Measurements from ENCODE around the gene MOB1B. TPM values are rescaled to one million over a fixed set of nuclear protein-coding genes. Genes with fewer than 3 reads are reported as not detected.
"Not testable (repeated sequence)": the region's sequence is repeated elsewhere in the genome, so short reads cannot be mapped to it uniquely, and the experiment has no call there.

MOB1B gene
- 10 to 100 TPM; 20.3 to 20.5 TPM for total RNA-seq

DNA sequence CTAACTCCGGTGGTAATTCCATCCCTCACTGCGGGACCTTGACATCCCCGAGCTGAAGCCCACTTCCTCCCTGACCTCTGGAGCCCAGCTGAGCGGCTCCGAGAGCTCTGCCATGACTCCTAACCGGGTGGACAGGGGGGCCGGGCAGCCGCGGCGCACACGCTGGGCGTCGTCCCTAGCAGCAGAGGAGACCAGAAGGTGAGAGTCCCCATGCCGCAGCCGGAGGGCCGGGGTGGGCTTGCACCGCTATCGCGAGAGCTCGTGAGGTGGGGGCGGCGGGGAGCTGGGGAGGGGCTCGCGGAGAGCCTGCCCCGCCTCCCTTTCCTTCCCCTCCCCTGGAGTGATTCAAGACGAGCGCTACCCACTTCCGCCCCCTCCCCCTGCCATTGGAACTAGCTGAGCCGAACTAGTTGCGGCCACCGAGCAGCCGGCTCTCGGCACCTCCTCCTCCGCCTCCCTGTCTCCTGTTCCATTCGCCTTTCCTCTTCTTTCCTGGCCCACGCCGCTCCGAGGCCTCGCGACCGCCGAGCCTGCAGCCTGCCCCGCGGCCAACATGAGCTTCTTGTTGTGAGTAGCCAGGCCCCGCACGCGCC lies at the start of gene MOB1B:
MOB1B (plus strand) TSS at position 386 of the 593 bp plus-strand sequence; CDS start at position 554, 168 bp downstream.
- POLR2A ChIA-PET = interaction anchor here (0.6 to 1.8 kb wide), 6 partner anchors 9 to 197 kb away, joined by 3 to 13 read pairs (median 4); partner anchors contain the start of genes DCK and GRSF1
- CTCF ChIA-PET = interaction anchor here (1.0 to 1.7 kb wide), 4 partner anchors 63 to 287 kb away, joined by 3 to 4 read pairs (median 4); partner anchors contain the start of gene GRSF1

DNA sequence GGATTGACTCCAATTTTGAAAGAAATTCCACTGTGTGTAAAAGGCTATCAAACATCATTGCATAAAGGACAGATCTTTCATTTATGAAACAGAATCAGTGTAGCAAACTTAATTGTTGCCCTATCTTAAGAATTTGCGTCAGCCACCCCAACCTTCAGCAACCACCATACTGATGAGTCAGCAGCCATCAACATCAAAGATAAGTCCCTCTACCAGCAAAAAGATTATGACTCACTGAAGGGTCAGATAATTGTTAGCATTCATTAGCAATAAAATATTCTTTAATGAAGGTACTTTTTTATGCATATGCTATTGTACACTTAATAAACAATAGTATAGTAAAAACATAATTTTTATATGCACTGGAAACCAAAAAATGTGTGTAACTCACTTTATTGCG lies 46.7 kb upstream of the MOB1B start:
- ChIA-PET POLR2A (no interaction called here), CTCF (no interaction called here)

DNA sequence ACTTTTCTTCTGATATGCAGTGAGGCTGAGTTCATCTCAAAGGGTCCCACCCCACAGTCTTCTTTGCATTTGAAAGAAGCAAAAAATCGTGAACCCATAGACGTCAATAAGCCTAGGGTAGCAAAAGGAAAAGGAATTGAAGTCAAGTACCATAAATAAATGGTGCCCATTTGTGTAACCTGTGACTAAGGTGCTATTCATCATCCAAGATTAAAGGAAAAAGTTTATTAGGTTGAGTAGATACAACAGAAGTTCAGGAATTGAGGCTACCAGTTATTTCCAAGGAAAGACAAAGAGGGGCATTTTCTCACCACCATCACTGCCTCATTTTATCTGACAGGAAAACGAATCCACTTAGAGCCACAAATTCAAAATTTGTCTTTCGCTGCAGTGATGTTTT lies 43.7 kb upstream of the MOB1B start:
- ChIA-PET CTCF (no interaction called here), POLR2A (interaction anchor here (0.6 kb wide), 1 partner anchor 11 kb away, joined by 5 read pairs; no protein-coding TSS in a partner anchor)

DNA sequence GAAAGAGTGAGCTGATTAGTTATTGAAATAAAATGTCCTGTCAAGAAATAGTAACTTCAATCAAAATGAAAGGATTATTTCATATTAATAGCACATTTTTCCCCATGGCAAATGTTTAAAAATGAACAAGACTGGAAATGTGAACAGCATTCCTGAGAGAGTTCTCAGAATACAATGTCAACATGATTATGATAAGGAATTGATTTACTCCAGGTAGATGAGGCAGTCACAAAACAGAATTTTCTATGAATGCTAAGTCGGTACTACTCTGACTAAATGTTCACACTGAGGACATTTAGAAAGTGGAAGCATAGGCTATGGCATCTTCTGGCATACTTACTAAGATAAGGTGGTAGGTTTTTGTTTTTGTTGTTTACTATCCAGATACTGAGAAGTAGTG lies 43.1 kb upstream of the MOB1B start:
- POLR2A ChIA-PET = interaction anchor here (0.6 kb wide), 1 partner anchor 12 kb away, joined by 5 read pairs; no protein-coding TSS in a partner anchor
- CTCF ChIA-PET = no interaction called here

DNA sequence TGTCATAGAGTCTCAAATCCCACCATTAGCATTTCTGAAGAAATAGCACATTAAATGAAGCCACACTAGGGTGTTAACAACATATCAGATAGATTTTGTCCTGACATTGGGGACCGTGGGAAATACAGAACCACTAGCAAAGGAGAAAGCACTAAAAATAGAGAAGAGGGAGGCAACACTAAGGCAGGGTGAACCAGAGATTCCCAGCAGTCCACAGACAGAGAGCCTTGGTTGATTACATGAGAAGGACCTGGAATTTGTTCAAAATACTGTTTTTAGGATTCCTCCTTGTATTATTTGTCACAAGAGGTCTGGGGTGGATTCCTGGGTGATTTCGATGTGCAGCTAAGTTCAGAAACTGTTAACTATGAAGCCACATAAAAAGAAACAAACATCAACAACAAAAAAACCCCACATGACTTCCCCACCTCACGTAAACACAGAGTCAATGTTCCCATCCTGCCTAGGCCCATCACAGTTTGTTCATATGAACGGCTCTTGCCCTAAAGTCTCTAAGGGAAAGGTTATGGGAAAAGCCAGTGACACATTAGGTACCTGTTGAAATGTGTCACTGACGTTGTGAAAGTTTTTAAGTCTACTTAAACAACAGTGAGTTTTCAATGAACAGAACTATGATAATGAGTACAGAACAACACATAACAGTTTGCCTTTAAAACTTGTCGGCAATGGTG lies 38.9 kb upstream of the MOB1B start:
- CTCF ChIA-PET = no interaction called here
- POLR2A ChIA-PET = no interaction called here

DNA sequence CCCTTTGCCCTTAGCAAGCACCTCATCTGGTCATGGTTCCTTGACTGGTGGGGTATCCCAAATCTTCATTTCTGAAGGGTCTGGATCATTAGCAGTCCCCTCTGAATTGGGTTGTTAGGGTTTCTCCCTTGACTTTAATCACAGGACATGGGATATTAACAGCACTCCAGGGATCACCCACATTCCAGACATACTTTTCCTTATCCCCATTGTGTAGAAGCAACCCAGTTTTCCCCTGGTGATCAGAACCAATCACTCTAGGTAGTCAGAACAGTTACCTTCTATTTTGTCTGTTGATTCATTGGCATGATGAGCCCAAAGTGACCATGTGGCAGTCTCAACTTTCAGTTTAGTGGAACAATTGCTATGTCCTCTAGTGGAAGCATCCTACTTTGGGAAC lies 33.4 kb upstream of the MOB1B start:
- ChIA-PET POLR2A (interaction anchor here (0.6 kb wide), 1 partner anchor 135 kb away, joined by 5 read pairs; no protein-coding TSS in a partner anchor), CTCF (interaction anchor here (1.2 kb wide), 1 partner anchor 30 kb away, joined by 3 read pairs; no protein-coding TSS in a partner anchor)

DNA sequence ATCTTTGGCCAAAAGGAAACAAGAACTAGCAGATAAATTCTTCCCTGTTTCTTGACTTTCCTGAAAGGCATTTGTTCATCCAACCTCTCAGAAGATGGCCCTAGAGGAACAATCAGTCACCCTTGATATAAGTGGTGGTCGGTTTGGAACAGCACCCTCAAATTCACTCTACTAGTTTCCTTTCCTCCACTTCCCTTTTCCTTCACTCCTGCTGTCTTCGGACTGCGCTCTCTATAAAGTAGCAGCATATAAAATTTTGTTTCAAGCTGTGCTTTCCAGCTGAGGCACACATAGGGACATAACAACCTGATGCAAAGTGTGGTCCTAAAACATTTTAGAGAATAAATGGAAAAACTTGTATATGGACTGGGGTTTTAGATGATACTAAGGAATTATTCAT lies 29.0 kb upstream of the MOB1B start:
- POLR2A ChIA-PET = no interaction called here

DNA sequence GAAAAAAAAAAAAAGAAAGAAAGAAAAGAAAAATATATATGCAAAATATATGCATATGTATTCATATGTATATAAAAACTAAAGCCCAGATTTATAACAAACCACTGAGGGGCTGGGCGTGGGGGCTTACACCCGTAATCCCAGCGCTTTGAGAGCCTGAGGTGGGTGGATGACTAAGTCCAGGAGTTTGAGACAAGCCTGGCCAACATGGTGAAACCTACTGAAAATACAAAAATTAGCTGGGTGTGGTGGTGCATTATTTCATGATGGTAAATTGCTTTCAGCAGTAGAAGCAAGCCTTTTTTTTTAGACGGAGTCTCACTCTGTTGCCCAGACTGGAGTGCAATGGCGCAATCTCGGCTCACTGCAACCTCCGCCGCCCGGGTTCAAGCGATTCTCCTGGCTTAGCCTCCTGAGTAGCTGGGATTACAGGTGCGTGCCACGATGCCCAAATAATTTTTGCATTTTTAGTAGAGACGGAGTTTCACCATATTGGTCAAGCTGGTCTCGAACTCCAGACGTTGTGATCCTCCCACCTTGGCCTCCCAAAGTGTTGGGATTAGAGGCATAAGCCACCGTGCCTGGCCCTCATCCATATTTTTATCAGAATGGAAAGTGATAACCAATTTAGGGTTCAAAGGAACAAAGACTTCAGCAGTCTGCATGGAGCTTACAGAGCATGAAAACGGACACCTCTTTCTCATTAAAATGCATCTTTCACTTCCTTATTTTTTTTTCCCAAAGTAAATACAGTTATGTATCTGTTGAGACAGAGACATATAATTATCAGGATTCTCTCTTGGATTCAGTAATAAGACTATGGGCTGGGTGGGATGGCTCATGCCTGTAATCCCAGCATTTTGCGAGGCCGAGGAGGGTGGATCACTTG lies 27.7 kb upstream of the MOB1B start:
- CTCF ChIA-PET = interaction anchor here (0.6 to 1.2 kb wide), 2 partner anchors 14 to 194 kb away, joined by 3 read pairs; no protein-coding TSS in a partner anchor

More for the DNA sequence above, 29.0 kb upstream of the MOB1B start:
- CTCF ChIA-PET = interaction anchor here (1.2 kb wide), 1 partner anchor 13 kb away, joined by 3 read pairs; no protein-coding TSS in a partner anchor

DNA sequence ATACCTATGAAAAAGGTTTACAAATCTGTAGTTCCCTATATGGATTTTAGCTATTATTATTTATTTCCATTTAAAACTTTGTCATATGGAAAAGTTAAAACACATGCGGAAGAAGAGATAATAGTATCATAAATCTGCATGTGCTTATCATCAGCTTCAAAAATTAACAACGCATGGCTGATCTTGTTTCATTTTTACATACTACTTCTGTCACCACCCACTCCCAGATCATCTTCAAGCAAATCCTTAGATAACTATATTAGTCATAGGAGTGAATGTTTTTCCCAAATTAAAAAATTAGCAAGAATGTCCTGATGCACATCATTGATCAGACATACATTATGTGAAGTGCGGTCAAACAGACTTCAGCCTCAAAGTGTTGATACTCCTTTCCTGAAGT lies 24.6 kb upstream of the MOB1B start:
- POLR2A ChIA-PET = no interaction called here
- CTCF ChIA-PET = no interaction called here

More for the DNA sequence above, 27.7 kb upstream of the MOB1B start:
- POLR2A ChIA-PET = no interaction called here

DNA sequence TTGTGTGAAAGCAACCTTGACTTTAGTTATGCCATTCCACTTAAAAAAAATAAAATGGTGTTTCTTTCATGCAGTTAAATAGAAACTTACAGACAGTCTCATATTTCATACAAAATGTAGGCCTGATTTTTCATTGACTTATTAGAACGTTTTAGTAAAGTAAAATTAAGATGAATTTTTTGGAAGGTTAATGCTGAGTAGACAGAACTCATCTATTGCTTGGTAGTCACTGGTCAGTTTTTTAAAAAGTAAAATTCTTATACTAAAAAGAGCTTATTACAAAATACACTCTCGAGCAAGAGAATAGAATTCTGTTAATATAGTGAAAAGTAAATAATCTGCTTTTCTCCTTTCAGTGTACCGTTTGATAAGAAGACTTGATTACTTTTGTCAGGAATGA lies 21.4 kb upstream of the MOB1B start:
- POLR2A ChIA-PET = no interaction called here

DNA sequence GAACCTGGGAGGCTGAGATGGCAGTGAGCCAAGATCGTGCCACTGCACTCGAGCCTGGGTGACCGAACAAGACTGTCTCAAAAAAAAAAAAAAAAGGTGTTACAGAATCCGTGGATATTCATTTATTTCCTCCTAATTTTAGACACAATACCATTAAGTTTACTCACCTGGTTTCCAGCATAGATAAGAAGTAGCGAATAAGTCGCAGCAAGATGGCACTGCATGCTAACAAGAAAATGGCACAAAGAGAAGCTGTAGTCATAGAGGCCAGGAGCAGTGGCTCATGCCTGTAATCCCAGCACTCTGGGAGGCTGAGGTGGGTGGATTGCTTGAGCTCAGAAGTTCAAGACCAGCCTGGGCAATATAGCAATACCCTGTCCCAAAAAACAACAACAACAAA lies 17.0 kb upstream of the MOB1B start:
- ChIA-PET POLR2A (no interaction called here), CTCF (no interaction called here)

More for the DNA sequence above, 21.4 kb upstream of the MOB1B start:
- CTCF ChIA-PET = no interaction called here

DNA sequence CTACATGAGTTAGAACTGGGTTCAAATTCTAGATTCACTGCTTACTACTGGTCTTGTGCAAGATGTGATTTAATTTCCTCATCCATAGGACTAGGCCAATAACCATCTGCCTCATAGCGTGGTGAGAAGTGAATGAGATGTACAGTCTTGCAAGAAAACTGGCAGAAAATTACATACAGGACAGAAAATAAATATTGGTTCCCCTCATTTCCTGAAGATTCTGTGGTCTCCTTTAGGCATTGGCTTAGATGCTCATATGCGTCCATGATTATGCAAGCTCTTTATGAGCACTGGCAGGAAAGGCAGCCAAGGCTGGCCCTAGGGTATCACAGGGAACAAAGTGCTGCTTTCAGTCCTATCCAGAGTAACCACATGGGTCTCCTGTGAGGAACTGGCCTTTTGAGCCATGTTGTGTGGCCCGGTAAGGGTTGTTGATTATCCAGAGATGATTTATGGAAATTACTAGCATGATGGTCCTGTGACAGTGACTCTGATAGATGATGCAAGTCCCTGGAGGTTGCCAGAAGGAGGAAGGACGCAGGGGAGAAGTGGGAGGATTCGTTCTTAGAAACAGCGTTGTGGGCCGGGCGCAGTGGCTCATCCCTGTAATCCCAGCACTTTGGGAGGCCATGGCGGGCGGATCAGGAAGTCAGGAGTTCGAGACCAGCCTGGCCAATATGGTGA lies 9.9 kb upstream of the MOB1B start:
- CTCF ChIA-PET = no interaction called here
- POLR2A ChIA-PET = no interaction called here

DNA sequence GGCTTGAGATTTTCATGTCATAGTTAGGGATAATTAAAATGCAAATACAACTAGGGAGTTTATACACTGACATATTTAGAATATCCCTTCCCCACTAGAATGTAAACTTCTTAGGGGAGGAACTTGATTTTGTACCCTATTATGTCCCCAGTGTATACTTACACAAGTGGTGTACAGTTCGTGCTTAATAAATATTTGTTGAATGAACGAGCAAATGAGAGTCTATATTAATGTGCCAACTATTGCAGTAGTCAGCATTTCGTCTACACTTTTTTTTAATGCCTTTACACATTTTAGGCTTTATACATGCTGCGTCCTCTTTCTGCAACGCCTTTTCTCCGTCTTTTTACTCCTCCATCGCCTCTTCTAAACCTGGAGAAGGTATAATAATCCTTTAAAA lies 8.4 kb upstream of the MOB1B start:
- CTCF ChIA-PET = interaction anchor here (1.0 kb wide), 1 partner anchor 11 kb away, joined by 3 read pairs; no protein-coding TSS in a partner anchor
- POLR2A ChIA-PET = no interaction called here

DNA sequence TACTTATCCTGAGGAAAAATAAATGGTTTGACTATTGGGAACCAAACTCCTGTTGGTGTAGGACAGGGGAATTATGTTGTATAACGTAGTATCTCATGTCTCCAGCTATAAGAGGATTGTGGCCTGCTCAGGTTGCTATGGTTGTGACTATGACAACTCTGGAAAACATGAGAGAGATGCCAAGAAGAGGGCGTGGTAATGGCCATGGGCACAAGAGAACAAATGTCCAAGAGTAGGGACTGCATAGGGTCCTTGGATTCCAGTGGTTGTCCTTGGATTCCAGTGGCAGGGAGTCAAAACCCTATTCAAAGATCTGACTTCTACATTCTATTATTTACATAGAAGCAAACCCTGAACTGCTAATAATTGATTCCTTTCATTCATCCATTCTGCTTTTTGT lies 6.8 kb upstream of the MOB1B start:
- CTCF ChIA-PET = no interaction called here
- POLR2A ChIA-PET = no interaction called here

DNA sequence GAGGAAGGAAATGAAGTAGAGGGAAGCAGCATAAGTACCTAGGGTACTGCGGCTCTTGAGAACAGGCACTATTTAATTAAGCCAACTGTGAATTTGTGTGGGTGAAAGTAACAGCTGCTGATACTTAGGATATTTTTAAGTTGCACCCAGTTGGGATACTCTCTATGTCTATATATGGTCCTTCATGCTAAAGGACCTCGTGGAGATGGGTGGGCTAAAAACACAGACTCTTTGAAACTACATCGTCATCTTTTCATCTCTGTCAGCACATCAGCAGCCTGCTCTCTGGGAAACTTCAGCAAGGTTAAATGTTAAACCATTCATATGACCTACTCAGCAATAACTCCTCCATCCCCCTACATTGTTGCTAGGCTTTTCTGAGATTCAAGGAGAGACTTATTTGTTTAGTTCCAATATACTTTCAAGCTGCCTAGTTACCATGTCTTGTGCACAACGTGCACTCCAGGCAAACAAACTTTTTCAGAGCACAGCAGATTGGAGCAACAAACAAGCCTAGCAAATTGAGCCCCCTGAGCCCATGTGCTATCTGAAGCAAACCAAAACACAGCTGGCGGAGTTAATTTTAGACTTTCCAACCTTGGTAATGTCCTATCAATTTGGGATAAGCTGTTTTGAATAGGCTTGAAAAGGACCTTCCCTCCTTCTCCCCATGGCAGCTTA lies 6.2 kb upstream of the MOB1B start:
- ChIA-PET POLR2A (no interaction called here), CTCF (no interaction called here)

DNA sequence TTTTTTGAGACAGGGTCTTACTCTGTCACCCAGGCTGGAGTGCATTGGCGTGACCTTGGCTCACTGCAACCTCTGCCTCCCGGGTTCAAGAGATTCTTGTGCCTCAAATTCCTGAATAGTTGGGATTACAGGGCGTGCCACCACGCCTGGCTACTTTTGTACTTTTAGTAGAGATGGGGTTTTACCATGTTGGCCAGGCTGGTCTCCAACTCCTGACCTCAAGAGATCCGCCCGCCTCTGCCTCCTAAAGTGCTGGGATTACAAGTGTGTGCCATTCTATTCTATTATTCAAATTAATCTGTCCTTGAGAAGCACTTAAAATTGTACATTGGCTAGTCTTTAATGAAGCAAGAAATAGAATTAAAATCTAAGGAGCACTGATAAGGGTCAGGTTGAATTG lies 3.6 kb upstream of the MOB1B start:
- CTCF ChIA-PET, POLR2A ChIA-PET: not testable (repeated sequence)

DNA sequence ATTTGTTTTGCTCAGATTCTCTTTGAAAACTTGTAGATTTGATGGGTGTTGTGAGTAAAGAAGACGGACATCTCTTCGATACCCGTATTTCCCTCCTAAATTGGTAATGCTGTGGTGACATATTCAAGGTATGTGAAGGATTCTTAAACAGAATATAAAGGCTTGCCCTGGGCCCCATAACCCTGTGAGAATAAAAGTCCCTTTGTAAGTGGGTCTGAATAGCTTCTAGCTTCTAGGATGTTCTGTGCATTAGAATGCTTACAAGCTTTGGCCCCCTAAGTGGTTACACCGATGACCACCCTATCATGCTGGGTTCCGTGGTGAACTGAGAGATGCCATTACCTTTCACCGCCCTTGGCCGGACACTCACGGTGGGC lies 574 bp upstream of the MOB1B start:
- POLR2A ChIA-PET = interaction anchor here (0.6 to 1.8 kb wide), 5 partner anchors 9 to 197 kb away, joined by 3 to 13 read pairs (median 4); partner anchors contain the start of genes DCK and GRSF1

DNA sequence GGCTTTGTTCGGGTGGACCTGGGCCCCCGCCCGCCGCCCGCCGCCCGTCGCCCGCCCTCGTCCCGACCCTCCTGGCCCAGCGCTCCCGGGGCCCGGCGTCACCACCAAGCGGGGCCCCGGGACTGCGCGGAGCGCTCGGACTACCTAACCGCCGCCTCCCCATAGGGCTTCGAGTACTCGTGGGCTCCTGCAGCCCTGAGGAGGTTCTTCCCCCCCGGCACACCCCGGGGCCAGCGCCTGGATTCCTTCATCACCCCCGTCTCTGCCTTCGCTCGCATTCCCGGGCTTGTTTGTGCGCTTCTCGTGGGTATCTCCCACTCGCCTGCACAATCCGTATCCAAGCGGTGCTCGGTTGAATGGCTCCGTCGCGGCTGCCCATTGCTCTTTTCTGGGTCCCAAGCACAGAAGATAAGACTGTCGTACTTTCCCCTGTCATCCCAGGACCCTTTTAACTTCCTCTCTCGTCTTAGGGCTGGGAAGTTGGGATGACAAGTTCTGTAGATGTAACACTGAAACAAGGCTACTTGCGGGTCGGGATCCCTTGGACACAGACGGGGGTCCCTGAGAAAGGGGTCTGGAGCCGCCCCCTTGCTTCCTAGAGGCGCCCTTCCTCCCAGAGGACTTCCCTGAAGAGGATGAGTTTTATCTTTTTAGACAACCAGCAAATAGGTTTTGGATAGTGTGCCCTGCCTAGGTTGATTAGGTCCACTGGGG lies 565 bp downstream of the MOB1B start:
- POLR2A ChIA-PET = interaction anchor here (0.6 to 1.8 kb wide), 4 partner anchors 26 to 198 kb away, joined by 3 to 13 read pairs (median 6); partner anchors contain the start of genes DCK and GRSF1
- CTCF ChIA-PET = interaction anchor here (1.0 to 1.7 kb wide), 4 partner anchors 63 to 286 kb away, joined by 3 to 4 read pairs (median 4); partner anchors contain the start of gene GRSF1

More for the DNA sequence above, 574 bp upstream of the MOB1B start:
- CTCF ChIA-PET = interaction anchor here (1.0 to 1.7 kb wide), 4 partner anchors 62 to 287 kb away, joined by 3 to 4 read pairs (median 4); partner anchors contain the start of gene GRSF1

Measured in activated CD8-positive, alpha-beta memory T cell treated with anti-CD3 and anti-CD28 coated beads for 36 hours (primary cell).